Measurements from ENCODE around the gene CTNNA3.

The CTNNA3 gene

GRCh38 chr10:67657775-67658174, 38.2 kb downstream of the CTNNA3 start:
- no peak for DNase-seq (ENCODE audit: low read depth in 2 of 2)
- no peak overlapping the region for H3K4me3 ChIP-seq (replicated peaks in 1 of 2; ENCODE audit: low read depth in 2 of 2, low read length in 2 of 2)
- TF ChIP-seq, protein P1, sequence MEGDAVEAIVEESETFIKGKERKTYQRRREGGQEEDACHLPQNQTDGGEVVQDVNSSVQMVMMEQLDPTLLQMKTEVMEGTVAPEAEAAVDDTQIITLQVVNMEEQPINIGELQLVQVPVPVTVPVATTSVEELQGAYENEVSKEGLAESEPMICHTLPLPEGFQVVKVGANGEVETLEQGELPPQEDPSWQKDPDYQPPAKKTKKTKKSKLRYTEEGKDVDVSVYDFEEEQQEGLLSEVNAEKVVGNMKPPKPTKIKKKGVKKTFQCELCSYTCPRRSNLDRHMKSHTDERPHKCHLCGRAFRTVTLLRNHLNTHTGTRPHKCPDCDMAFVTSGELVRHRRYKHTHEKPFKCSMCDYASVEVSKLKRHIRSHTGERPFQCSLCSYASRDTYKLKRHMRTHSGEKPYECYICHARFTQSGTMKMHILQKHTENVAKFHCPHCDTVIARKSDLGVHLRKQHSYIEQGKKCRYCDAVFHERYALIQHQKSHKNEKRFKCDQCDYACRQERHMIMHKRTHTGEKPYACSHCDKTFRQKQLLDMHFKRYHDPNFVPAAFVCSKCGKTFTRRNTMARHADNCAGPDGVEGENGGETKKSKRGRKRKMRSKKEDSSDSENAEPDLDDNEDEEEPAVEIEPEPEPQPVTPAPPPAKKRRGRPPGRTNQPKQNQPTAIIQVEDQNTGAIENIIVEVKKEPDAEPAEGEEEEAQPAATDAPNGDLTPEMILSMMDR (IDR thresholded peaks at IDR 0.05; ENCODE audit: low read depth, low read length): no peak

DNA sequence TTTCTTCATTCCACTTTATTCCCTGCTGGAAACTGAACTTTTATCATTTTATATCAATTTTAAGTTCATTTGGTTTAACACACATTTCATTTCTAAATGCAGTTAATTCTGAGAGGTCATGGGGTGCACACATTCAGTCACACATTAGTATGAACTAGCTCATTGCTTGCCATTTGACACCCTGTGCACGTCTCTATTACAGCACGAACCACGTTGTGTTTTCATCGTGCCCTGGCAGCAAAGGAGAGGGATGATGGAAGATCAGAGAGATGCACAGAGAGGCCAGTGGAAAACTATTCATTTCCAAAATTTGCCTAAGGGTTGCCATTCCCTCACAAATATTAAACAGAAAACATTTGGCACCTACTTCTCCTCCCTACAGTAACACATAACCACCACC, 45.4 kb downstream of the CTNNA3 start:
- DNase-seq (ENCODE audit: low read depth in 2 of 2): no peak
- TF ChIP-seq, protein P1 (IDR thresholded peaks at IDR 0.05; ENCODE audit: low read depth, low read length): no peak

GRCh38 chr10:67648613-67649229, 47.3 kb downstream of the CTNNA3 start:
- TF ChIP-seq, protein P1 (IDR thresholded peaks at IDR 0.05; ENCODE audit: low read depth, low read length): no peak
- no peak for DNase-seq (ENCODE audit: low read depth in 2 of 2)
- H3K4me3 ChIP-seq (replicated peaks in 1 of 2; ENCODE audit: low read depth in 2 of 2, low read length in 2 of 2): no peak overlapping the region

More for the DNA sequence above, 45.4 kb downstream of the CTNNA3 start:
- H3K4me3 ChIP-seq (replicated peaks in 1 of 2; ENCODE audit: low read depth in 2 of 2, low read length in 2 of 2): no peak overlapping the region

DNA sequence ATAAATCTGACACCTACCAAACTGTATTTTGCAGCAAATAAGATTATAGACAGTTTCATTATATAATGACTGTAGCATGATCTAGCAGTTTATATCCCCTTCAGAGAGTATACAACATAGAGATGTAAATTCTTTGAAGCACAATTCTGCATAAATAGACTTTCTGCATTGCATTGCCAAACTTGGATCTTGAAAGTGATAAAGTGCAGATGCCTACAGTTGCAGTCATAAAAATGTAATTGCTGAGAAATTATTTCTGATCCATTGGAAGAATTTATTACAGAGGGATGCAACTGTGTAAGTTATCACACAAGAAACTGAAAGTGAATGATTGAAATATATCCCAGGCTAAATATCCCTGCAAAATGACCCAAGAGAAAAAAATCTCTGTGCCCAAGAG, 65.1 kb downstream of the CTNNA3 start:
- TF ChIP-seq, protein P1 (IDR thresholded peaks at IDR 0.05; ENCODE audit: low read depth, low read length): no peak
- H3K4me3 ChIP-seq (replicated peaks in 1 of 2; ENCODE audit: low read depth in 2 of 2, low read length in 2 of 2): no peak overlapping the region
- no peak for DNase-seq (ENCODE audit: low read depth in 2 of 2)

DNA sequence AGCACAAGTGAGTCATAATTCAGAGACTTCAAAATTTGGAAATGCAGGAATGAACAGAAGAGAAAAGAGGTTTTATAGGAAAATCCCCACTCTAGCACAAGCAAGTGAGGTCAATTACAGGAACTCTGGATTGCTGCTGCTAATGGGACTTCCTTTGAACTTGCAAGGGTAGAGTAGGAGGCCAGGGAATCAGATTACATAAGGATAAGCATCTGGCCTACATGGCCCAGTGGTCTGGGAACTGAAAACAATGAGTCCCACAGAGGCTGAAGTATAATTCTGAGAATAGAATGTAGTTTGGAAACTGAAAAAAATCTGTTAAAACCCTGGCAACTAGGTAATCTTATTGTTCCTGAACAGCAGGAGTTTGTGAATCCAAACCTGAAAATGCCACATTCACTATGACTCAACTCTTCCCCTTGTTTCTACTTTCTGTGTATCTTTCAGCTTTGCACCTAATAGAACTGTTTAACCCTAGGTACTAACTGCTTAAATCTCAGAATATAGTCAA, 66.5 kb downstream of the CTNNA3 start:
- peak; percentile 3 to 10 for DNase-seq (ENCODE audit: low read depth in 2 of 2)

DNA sequence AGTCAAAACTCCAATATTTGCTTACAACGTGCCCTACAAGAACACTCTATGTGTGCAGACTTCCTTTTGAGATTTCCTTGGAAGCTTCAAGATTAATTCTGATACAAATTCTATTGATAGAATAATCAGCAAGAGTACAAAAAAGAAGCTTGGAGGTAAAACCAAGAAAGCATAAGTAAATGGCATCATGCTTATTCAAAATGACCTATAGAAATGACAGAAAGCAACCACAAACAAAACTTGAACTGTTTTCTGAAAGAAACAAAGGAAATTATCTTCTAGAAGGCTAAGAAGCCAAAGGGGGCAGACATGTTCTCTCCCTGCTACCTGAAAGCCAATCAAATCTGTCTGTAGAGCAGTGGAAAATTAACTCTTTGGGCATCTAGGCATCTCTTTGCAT, 73.0 kb downstream of the CTNNA3 start:
- H3K4me3 ChIP-seq (replicated peaks in 1 of 2; ENCODE audit: low read depth in 2 of 2, low read length in 2 of 2): no peak overlapping the region
- TF ChIP-seq, protein P1 (IDR thresholded peaks at IDR 0.05; ENCODE audit: low read depth, low read length): no peak
- no peak for DNase-seq (ENCODE audit: low read depth in 2 of 2)

More for the DNA sequence above, 66.5 kb downstream of the CTNNA3 start:
- TF ChIP-seq, protein P1 (IDR thresholded peaks at IDR 0.05; ENCODE audit: low read depth, low read length): no peak
- H3K4me3 ChIP-seq (replicated peaks in 1 of 2; ENCODE audit: low read depth in 2 of 2, low read length in 2 of 2): no peak overlapping the region

- TF ChIP-seq, protein P1 (IDR thresholded peaks at IDR 0.05; ENCODE audit: low read depth, low read length): no peak
- H3K4me3 ChIP-seq (replicated peaks in 1 of 2; ENCODE audit: low read depth in 2 of 2, low read length in 2 of 2): no peak overlapping the region
- DNase-seq (ENCODE audit: low read depth in 2 of 2): peak; percentile 20 to 28
Observed at GRCh38 chr10:67622511-67622910, 73.5 kb downstream of the CTNNA3 start.
